ENCODE measurements around the gene PSIP1. TPM values are rescaled to one million over a fixed set of nuclear protein-coding genes. Genes with fewer than 3 reads are reported as not detected.

Gene PSIP1
- total RNA-seq, 1 experiment from 2014 or later: 362 TPM

DNA sequence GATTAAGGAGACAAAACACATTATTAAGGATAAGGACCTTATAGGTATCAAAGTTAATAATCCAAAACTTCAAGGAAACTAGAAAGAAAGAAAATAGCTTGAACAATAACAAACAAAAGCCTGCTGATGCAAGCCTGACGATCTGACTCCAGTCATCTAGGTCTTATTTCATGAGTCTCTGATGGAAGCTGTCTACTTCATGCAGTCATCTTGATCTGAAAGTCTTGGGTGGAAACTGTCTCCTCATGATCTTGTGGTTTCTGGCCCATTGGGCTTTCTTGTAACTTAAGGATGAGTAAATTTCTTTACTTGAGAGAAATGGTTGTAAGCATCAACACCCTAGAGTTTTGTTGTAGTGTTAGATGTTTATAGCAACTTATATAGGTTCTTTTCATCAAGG is 20.6 kb upstream of the PSIP1 start:
- no peaks in the 10 kb centered on the region for H3K27me3 Mint-ChIP-seq (ENCODE audit: low read depth)
- no peaks in the 10 kb centered on the region for H3K36me3 Mint-ChIP-seq (ENCODE audit: insufficient read depth in 1 of 3, low read depth in 3 of 3)
- no peak overlapping the region for H3K4ac ChIP-seq (ENCODE audit: low read depth, low read length)
- H3K9ac ChIP-seq (ENCODE audit: extremely low read depth, insufficient read length, low read length): no peak overlapping the region
- H3K79me2 ChIP-seq (ENCODE audit: insufficient read depth, low read length): no peaks in the 10 kb centered on the region
- H3K23me2 ChIP-seq (ENCODE audit: insufficient read length, low read depth, low read length, poor library complexity, severe bottlenecking): no peaks in the 10 kb centered on the region
- H2BK20ac ChIP-seq (ENCODE audit: low read depth, low read length, poor library complexity, severe bottlenecking): no peak overlapping the region
- no peak overlapping the region for H4K8ac ChIP-seq (replicated peaks; ENCODE audit: insufficient read length, low read depth, low read length)
- no peaks in the 10 kb centered on the region for H3K9me3 Mint-ChIP-seq
- H4K91ac ChIP-seq (ENCODE audit: insufficient read length, low read depth, low read length): no peak overlapping the region
- H3K18ac ChIP-seq (ENCODE audit: insufficient read length, low read depth, low read length): no peak overlapping the region
- no peak for DNase-seq
- no peaks in the 10 kb centered on the region for H3K27me3 ChIP-seq (ENCODE audit: insufficient read depth, low read length)
- H3K27ac ChIP-seq (ENCODE audit: insufficient read length, low read depth, low read length): no peak overlapping the region
- WGBS (ENCODE audit: extremely low coverage, insufficient read length, low lambda C conversion rate): no CpG with 5 or more reads among the region's 1 CpG
- H4K5ac ChIP-seq (ENCODE audit: insufficient read length, low read depth, low read length): no peak overlapping the region
- no peaks in the 10 kb centered on the region for H4K20me1 ChIP-seq (ENCODE audit: control insufficient read depth, insufficient read depth, insufficient read length)
- H2BK12ac ChIP-seq (ENCODE audit: insufficient read length, low read depth, low read length): no peak overlapping the region
- H2AFZ ChIP-seq (ENCODE audit: low read length): no peak overlapping the region
- H3K79me1 ChIP-seq (ENCODE audit: insufficient read depth, low read depth, low read length, poor library complexity, severe bottlenecking): no peaks in the 10 kb centered on the region
- H2AK5ac ChIP-seq (ENCODE audit: insufficient read length, low read length): no peak overlapping the region
- no peaks in the 10 kb centered on the region for H3K4me1 ChIP-seq (ENCODE audit: insufficient read depth, low read length)
- TF ChIP-seq, protein P1, sequence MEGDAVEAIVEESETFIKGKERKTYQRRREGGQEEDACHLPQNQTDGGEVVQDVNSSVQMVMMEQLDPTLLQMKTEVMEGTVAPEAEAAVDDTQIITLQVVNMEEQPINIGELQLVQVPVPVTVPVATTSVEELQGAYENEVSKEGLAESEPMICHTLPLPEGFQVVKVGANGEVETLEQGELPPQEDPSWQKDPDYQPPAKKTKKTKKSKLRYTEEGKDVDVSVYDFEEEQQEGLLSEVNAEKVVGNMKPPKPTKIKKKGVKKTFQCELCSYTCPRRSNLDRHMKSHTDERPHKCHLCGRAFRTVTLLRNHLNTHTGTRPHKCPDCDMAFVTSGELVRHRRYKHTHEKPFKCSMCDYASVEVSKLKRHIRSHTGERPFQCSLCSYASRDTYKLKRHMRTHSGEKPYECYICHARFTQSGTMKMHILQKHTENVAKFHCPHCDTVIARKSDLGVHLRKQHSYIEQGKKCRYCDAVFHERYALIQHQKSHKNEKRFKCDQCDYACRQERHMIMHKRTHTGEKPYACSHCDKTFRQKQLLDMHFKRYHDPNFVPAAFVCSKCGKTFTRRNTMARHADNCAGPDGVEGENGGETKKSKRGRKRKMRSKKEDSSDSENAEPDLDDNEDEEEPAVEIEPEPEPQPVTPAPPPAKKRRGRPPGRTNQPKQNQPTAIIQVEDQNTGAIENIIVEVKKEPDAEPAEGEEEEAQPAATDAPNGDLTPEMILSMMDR (conservative IDR thresholded peaks at IDR 0.05): no peak
- H3K4me3 Mint-ChIP-seq: no peak overlapping the region
- no peak overlapping the region for H3T11ph ChIP-seq (ENCODE audit: low read length)
- H3K56ac ChIP-seq (ENCODE audit: insufficient read length, low read depth, low read length): no peak overlapping the region
- H3K23ac ChIP-seq (ENCODE audit: insufficient read length, low read depth, low read length): no peak overlapping the region
- no peak overlapping the region for H2BK5ac ChIP-seq (ENCODE audit: insufficient read length, low read length)
- H3K4me2 ChIP-seq (ENCODE audit: insufficient read depth, insufficient read length, low read length): no peak overlapping the region
- H2BK15ac ChIP-seq (ENCODE audit: low read depth, low read length): no peak overlapping the region
- peaks cover 0 to 3% of the 10 kb centered on the region in 2 experiments; a peak in 1 of 4 replicates for H3K4me1 Mint-ChIP-seq
- no peak overlapping the region for H2BK120ac ChIP-seq (ENCODE audit: low read depth, low read length, poor library complexity, severe bottlenecking)
- H3K14ac ChIP-seq (ENCODE audit: insufficient read depth, low read length): no peak overlapping the region
- no peaks in the 10 kb centered on the region for H3K9me3 ChIP-seq (ENCODE audit: control insufficient read depth, low read depth, low read length)
- H3K27ac Mint-ChIP-seq: no peak overlapping the region
